Right ventricle myocardium superior (tissue), 1 donor: Measurements from ENCODE around the gene RNF208. TPM values are rescaled to one million over a fixed set of nuclear protein-coding genes. Genes with fewer than 3 reads are reported as not detected.
"Not testable (repeated sequence)": the region's sequence is repeated elsewhere in the genome, so short reads cannot be mapped to it uniquely, and the experiment has no call there.

Experiments
- ATAC-seq: fragments of 200-7000 bp; cut with Tn5 transposase; one replicate; pipeline ENCODE4 v1.9.1; 2020; ENCODE audit warnings: mild to moderate bottlenecking; ENCODE audit not compliant: poor library complexity
- DNase-seq: peaks from one replicate; pipeline ENCODE4 v3.0.0-alpha.2; 2020
- intact Hi-C: fragments of 100-400 bp; cut with DNase I; formaldehyde crosslinking; loops from one replicate; pipeline ENCODE4 v1.11.2; 2022
- total RNA-seq: library from RNA; stranded (reverse); fragmentation: NEBNext Ultra II Directional; extraction: Animal tissue kit (Norgen Biotek cat#: 25700); gene quantifications from one replicate; pipeline ENCODE4 v1.2.1, GENCODE V29; 2021
- donor health status: DM: no; HTN: yes; CAD: no; lungs with severe emphysema.

Gene RNF208
- total RNA-seq, 1 donor from 2014 or later, result 24.8 TPM

DNA sequence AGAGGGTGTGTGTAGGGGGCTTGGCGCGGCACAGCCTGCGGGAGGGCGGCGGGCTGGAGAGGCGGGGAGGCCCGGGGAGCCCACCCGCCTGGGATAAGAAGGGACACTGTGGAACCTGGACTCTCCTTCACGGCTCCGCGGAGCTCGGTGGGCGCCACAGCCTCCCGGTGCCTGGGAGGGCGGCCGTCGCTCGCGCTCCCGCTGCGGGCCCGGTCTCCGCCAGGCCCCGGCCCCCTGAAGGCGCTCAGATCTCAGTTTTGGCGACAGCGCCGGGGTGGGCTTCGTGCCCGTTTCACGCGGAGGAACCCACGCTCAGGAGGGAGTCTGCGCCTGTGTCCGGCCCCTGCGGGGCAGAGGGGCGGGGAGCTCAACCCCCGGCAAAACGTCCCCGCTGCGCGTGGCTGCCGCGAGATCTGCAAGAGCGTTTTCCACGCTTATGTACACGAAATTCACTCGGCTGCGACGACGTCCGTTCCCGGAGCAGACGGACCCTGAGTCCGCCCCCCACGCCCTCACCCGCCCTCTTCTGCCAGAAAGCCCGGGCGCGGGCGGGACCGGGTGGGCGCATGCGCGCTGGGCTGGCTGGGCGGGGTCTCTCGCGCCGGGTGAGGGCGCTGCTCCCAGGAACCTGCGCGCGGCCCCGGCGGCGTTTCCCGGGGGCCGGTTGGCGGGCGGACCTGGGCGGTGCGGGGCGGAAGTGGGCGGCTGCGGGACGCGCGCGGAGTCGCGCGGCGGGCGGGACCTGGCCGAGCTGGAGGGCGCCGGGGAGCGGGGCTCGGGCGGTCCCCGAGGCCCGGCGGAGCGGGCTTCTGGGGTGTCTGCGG, 32.8 kb upstream of the RNF208 start, which contains the start of gene NELFB:
NELFB (plus strand) TSS at position 704 of the 824 bp plus-strand sequence.
- intact Hi-C loops, result no loop called here
- DNase-seq, result peak; percentile 97
- peak; percentile 92 for ATAC-seq

- DNase-seq (no peak), ATAC-seq (no peak)
- intact Hi-C loops, result no loop called here
Measured at GRCh38 chr9:137253717-137254623, 31.9 kb upstream of the RNF208 start.

DNA sequence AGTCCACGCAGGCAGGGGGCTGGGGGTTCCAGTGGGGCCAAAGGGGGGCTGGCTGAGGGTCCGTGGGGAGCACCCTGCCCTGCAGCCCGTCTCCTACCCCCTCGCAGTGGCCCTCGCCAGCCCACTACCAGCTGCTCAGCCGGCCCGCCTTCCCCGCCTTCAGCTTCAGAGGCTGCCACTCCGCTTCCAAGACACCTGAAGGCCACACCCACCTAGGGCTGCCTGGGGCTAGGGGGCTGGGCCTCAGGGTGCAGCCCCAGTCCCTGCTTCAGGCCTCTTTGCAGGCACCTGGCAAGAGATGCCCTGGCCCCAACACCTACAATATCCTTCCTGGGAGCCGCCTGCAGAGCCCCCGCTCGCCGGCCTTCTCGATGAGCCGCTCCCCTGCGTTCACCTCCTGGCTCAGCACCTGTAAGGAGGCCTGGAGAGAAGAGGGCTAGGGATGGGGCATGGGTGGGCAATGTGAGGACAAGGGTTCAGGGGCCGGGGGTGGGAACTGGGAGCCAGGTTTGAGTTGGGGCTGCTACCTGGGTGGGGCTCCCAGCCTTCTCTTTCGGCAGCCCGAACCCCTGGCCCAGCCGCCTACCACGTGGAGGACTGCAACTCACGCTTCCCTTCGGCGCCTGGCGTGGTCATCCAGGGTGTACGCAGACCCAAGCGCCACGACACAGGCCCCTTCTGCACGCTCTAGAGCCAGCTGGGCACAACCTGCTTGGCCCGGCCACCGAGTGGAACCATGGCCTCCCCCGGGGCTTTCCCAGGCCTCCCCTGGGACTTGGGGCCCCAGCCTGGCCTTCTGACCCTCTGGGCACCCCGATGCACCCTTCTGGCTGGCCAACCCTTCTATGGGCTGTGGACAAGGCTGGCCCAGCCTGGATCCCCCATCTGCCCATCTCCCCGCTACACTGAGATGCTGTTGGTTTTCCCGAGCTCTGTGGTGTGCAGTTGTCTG, 30.8 kb upstream of the RNF208 start:
- DNase-seq, result no peak
- intact Hi-C loops, result no loop called here
- no peak for ATAC-seq

GRCh38 chr9:137251490-137252268, 29.6 kb upstream of the RNF208 start:
- ATAC-seq (no peak), DNase-seq (no peak)
- intact Hi-C loops, result no loop called here

DNA sequence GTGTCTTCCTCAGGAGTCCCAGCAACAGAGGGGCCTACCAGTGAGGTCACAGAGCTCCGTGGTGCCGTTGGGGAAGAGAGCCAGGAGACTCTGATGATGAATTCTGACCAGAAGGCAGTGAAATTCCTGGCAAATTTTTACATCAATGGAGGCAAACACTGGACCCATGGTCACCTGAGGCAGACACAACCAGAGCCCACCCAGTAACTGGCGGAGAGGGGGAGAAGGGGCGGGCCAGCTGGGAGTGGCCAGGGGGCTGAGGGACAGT, 29.1 kb upstream of the RNF208 start, which contains the start of gene STPG3:
STPG3 (plus strand) TSS at position 93 of the 268 bp plus-strand sequence; CDS start at position 94, 1 bp downstream.
- DNase-seq (no peak), ATAC-seq (no peak)
- intact Hi-C loops, result no loop called here

GRCh38 chr9:137250329-137251193, 28.5 kb upstream of the RNF208 start:
- intact Hi-C loops, result no loop called here
- peak; percentile 64 for DNase-seq
- peak; percentile 36 for ATAC-seq

DNA sequence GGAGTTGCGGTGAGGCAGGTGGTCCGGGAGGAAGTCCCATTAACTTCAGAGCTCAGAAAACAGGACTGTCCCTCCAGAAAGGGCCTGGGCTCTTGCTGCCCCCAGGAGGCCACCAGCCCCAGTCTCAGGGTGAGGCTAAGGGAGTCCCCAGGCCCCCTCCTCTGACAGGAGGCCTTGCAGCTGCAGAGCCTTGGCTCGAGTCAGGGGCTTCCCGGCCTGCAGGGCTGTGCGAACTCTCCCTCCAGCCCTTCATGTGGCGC, 25.8 kb upstream of the RNF208 start:
- no peak for DNase-seq
- intact Hi-C loops, result no loop called here
- ATAC-seq, result no peak

DNA sequence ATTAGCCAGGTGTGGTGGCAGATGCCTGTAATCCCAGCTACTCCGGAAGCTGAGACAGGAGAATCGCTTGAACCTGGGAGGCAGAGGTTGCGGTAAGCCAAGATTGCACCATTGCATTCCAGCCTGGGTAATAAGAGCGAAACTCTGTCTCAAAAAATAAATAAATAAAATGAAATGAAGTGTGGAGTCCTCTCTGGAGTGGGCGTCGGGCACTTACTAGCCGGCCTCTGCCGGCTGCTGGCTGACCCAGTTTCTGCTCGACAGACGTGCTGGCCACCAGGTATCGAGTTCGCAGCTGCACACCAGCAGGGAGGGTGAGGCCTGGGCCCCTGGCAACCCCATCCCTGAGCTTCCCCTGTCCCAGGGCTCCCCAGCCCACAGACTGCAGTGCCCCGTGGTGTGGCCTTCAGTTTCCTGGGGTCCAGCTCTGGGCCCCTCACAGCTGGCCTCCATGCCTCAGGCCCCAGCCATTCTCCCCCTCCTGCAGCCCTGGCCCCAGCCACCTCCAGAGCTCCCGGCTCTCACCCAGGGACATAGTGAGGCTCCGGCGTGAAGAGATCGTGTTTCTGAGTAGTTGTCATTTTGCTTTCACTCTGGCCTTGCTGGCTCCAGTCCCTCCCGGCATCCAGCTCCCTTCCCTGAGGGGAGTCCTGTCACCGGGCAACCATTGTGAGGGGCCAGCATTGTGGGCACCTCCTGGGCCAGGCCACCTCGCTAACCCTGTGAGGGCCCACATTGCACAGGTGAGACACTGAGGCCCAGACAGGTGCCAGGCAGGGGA, 25.3 kb upstream of the RNF208 start:
- DNase-seq (no peak), ATAC-seq (no peak)

GRCh38 chr9:137245450-137246421, 23.7 kb upstream of the RNF208 start:
- intact Hi-C loops, result no loop called here
- DNase-seq, result no peak
- ATAC-seq, result no peak

More for the DNA sequence above, 25.3 kb upstream of the RNF208 start:
- intact Hi-C loops, result no loop called here

- intact Hi-C loops, result no loop called here
- ATAC-seq (no peak), DNase-seq (no peak)
Measured at GRCh38 chr9:137244486-137245449, 22.7 kb upstream of the RNF208 start.

GRCh38 chr9:137243626-137244485, 21.8 kb upstream of the RNF208 start:
- no peak for DNase-seq
- intact Hi-C loops, result no loop called here
- ATAC-seq, result no peak

- intact Hi-C loops, result not testable (repeated sequence)
Measured at GRCh38 chr9:137243266-137243625, 21.2 kb upstream of the RNF208 start.

More at GRCh38 chr9:137243266-137243625, 21.2 kb upstream of the RNF208 start:
- ATAC-seq, DNase-seq: not testable (repeated sequence)
